HG03108 (cell line): ENCODE results near the gene POLR2F.

Experiments
- ATAC-seq: cut with Tn5 transposase; IDR thresholded peaks from one replicate; pipeline ENCODE4 v1.9.1; 2021; ENCODE audit warnings: moderate library complexity; ENCODE audit not compliant: unreplicated experiment

Gene POLR2F

DNA sequence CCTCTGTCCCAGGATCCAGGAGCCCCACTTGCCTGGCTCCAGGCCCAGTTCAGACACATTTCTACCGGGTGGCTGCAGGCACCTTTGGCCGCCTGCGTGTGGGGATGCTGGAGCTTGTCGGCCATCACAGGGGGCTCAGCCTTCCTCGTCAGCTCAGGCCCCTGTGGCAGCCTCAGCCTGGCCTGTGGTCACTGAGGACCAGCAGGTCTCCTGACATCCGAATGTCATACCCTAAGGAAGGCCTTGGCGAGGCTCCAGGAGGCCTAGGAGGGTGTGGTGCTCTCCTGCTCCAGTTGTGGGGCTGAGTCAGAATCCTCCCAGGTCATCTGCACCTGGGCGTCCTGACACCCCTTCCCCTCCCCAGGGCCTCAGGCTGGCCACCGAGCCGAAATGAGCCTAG, 45.7 kb downstream of the POLR2F start:
- ATAC-seq = no peak

DNA sequence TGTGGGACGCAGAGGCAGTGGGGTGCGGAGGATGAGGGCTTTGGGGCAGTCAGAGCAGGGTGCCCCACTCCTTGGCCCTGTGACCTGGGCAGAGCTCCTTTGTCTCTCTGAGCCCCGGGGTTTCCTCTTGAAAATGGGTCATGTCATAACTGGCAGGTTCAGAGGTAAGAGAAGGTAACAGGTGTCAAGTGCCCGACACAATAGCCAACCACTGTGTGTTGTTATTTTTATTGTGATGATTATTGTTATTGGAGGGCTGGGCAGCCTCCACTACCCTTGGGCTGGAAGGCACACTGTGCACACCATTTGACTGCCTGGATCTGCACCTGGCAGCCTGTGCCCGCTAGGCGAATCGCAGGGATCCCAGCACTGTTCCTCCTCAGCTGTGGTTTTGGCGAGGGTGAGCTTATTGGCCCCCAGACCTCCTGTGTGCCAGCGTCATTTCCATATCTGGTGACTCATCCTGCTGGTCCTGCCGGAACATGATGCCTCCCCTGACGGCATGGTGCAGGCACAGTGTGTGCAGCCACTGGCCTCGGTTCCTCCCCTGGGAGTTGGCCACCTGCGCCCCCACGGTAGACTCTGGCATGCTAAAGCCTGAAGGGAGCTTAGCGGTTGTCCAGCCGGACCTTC, 46.3 kb downstream of the POLR2F start:
- no peak for ATAC-seq

- ATAC-seq = no peak
Observed at GRCh38 chr22:38005943-38006342, 52.4 kb downstream of the POLR2F start.

- no peak for ATAC-seq
Observed at GRCh38 chr22:38006906-38007305, 53.4 kb downstream of the POLR2F start.

DNA sequence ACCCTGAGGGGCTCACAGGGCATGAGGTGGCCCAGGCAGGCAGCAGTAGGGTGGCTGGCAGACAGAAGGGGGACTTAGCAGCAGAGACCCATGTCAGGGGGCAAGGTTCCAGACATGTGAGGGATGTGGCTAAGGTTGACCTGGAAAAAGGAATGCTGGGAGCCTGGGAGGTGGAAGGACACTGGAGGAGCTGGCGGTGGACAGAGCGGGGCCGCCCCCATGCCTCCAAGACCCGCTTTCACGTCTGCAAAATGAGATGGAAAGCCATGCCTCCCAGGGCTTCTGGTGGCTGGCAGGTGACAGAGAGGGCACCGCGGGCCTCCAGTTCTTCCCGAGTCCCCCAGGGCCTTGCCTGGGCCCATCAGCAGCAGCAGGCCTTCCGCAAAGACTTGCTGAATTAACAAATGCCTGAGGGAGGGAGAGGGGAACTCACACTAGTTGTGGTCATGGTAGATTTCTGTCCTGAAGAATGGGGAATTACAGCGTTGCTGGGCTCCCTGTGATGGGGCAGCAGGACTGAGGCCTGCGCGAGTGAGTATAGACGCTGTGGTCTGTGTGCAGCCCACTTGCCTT, 53.9 kb downstream of the POLR2F start:
- ATAC-seq = no peak

- no peak for ATAC-seq
Observed at GRCh38 chr22:38009000-38009806, 55.7 kb downstream of the POLR2F start.

GRCh38 chr22:38012604-38013072, 59.1 kb downstream of the POLR2F start:
- no peak for ATAC-seq

GRCh38 chr22:38014083-38014482, 60.6 kb downstream of the POLR2F start:
- no peak for ATAC-seq

GRCh38 chr22:38016182-38017151, 63.0 kb downstream of the POLR2F start:
- ATAC-seq = no peak

DNA sequence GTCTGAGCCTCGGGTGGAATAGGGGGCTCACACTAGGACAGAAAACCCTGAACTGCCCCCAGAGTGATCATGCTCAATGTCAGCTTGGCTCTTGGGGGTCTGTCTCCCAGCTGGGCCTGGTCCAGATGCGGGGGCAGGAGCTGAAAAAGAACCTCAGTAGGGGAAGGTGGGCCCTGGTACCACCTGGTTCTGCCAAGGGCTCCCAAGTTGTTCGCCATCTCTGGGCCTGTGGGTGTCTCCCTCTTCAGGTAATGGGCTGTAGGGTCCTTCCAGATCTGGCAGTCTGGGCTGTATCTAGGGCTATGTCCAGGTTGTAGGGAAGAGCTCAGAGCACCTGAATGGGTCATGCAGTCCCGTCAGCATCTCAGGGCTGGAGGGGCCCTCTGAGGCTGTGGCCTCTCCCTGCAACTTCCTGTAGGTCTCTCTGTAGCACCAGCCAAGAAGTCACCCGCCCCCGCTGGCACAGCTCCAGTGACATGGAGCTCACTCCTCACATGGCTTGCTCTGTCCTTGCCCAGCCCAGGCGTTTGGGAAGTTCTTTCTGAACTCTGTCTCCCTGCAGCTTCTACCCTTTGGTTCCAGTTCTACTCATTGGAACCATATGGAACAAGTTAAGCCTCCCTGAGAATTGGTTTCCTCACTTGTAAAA, 63.9 kb downstream of the POLR2F start:
- no peak for ATAC-seq

- no peak for ATAC-seq
Observed at GRCh38 chr22:38017939-38018885, 64.7 kb downstream of the POLR2F start.
